GM12801 (cell line): ENCODE results near the gene DSCAML1.

ENCODE experiments used
- CTCF ChIP-seq: IDR thresholded peaks from one replicate; pipeline ENCODE4 v1.5.1; 2011; ENCODE audit warnings: control low read depth; ENCODE audit not compliant: insufficient read length; ENCODE audit errors: extremely low read depth

Gene DSCAML1

GRCh38 chr11:117385471-117385870 lies 411.5 kb downstream of the DSCAML1 start:
- no peak for TF ChIP-seq CTCF

GRCh38 chr11:117384045-117384444 lies 413.0 kb downstream of the DSCAML1 start:
- TF ChIP-seq CTCF = no peak

- TF ChIP-seq CTCF = no peak
Observed at GRCh38 chr11:117382746-117383145, 414.3 kb downstream of the DSCAML1 start.

GRCh38 chr11:117381481-117382387 lies 415.3 kb downstream of the DSCAML1 start:
- no peak for TF ChIP-seq CTCF

- TF ChIP-seq CTCF = no peak
Observed at GRCh38 chr11:117380676-117381075, 416.3 kb downstream of the DSCAML1 start.

- TF ChIP-seq CTCF = no peak
Observed at GRCh38 chr11:117378976-117379865, 417.8 kb downstream of the DSCAML1 start.
